Neural cell (in vitro differentiated cells): ENCODE data around the gene CACNA1I. TPM values are rescaled to one million over a fixed set of nuclear protein-coding genes. Genes with fewer than 3 reads are reported as not detected.

Source experiments
- H2AFZ ChIP-seq: fragments of 200-600, 300-800 bp; sonication (generic), shearing (Covaris generic); 2 replicates; pipeline ENCODE4 v1.6.0; 2014; ENCODE audit warnings: low read depth, mild to moderate bottlenecking, antibody characterized with exemption, low read length, moderate library complexity
- H3F3A ChIP-seq: fragments of 200-600 bp; shearing (Covaris generic); 2 replicates; pipeline ENCODE4 v1.6.1; 2016; ENCODE audit warnings: mild to moderate bottlenecking, moderate library complexity, mixed read lengths, antibody characterized with exemption, low read length; ENCODE audit not compliant: insufficient read depth, poor library complexity, severe bottlenecking
- H3K27ac ChIP-seq: fragments of 200-600, 300-800 bp; sonication (generic), shearing (Covaris generic); 2 replicates; pipeline ENCODE4 v1.5.1; 2014; ENCODE audit warnings: mild to moderate bottlenecking, low read length, moderate library complexity
- H3K27me3 ChIP-seq: fragments of 300-800, 200-600 bp; sonication (generic), shearing (Covaris generic); 2 replicates; pipeline ENCODE4 v1.6.0; 2014; ENCODE audit warnings: mild to moderate bottlenecking, low read depth, low read length, moderate library complexity; ENCODE audit not compliant: insufficient read depth
- H3K36me3 ChIP-seq: fragments of 300-800, 200-600 bp; sonication (generic), shearing (Covaris generic); 2 replicates; pipeline ENCODE4 v1.5.1; 2014; ENCODE audit warnings: mild to moderate bottlenecking, antibody characterized with exemption, low read length, moderate library complexity; ENCODE audit not compliant: insufficient read depth
- H3K4me2 ChIP-seq: fragments of 300-800, 200-600 bp; sonication (generic), shearing (Covaris generic); 2 replicates; pipeline ENCODE4 v1.6.0; 2014; ENCODE audit warnings: mild to moderate bottlenecking, low read length
- H3K4me3 ChIP-seq: fragments of 300-800, 200-600 bp; sonication (generic), shearing (Covaris generic); 2 replicates; pipeline ENCODE4 v1.5.1; 2014; ENCODE audit warnings: mild to moderate bottlenecking, low read length, moderate library complexity
- H3K79me2 ChIP-seq: fragments of 200-600 bp; shearing (Covaris generic); replicated peaks from 2 replicates; pipeline ENCODE4 v1.6.0; 2014; ENCODE audit warnings: mild to moderate bottlenecking, low read length, moderate library complexity; ENCODE audit not compliant: insufficient read depth
- H3K9ac ChIP-seq: fragments of 300-800, 200-600 bp; sonication (generic), shearing (Covaris generic); 2 replicates; pipeline ENCODE4 v1.6.1; 2016; ENCODE audit warnings: mild to moderate bottlenecking, low read length, mixed read lengths
- H3K9me2 ChIP-seq: fragments of 200-600 bp; shearing (Covaris generic); 2 replicates; pipeline ENCODE4 v1.6.1; 2016; ENCODE audit warnings: mild to moderate bottlenecking, low read length, mixed read lengths; ENCODE audit not compliant: insufficient read depth
- H3K9me3 ChIP-seq: fragments of 200-600, 300-800 bp; sonication (generic), shearing (Covaris generic); 2 replicates; pipeline ENCODE4 v1.6.1; 2016; ENCODE audit warnings: mild to moderate bottlenecking, mixed run types, low read length, moderate library complexity, mixed read lengths
- H4K20me1 ChIP-seq: fragments of 200-600 bp; shearing (Covaris generic); 2 replicates; pipeline ENCODE4 v1.6.1; 2016; ENCODE audit warnings: mild to moderate bottlenecking, mixed run types; ENCODE audit not compliant: insufficient read depth
- EP300 ChIP-seq: fragments of 450-650 bp; conservative IDR thresholded peaks from 2 replicates; pipeline ENCODE4 v1.6.1; 2014; ENCODE audit warnings: antibody characterized with exemption, mild to moderate bottlenecking, moderate library complexity; ENCODE audit not compliant: poor library complexity, severe bottlenecking
- EZH2 ChIP-seq: fragments of 200-600, 300-800 bp; shearing (Covaris generic), sonication (generic); IDR thresholded peaks from 2 replicates; pipeline ENCODE4 v1.6.1; 2014; ENCODE audit warnings: antibody characterized with exemption, low read length, borderline replicate concordance, mild to moderate bottlenecking; ENCODE audit not compliant: insufficient read depth, poor library complexity, severe bottlenecking
- MXI1 ChIP-seq: fragments of 450-650 bp; conservative IDR thresholded peaks from 2 replicates; pipeline ENCODE4 v1.6.1; 2014; ENCODE audit warnings: antibody characterized with exemption, mild to moderate bottlenecking; ENCODE audit not compliant: poor library complexity, severe bottlenecking
- POLR2AphosphoS5 ChIP-seq: IDR thresholded peaks from 2 replicates; pipeline ENCODE4 v1.6.1; 2012
- RAD21 ChIP-seq: fragments of 450-650 bp; conservative IDR thresholded peaks from 2 replicates; pipeline ENCODE4 v1.6.1; 2014; ENCODE audit warnings: antibody characterized with exemption, mild to moderate bottlenecking, moderate library complexity
- SMC3 ChIP-seq: fragments of 450-650 bp; conservative IDR thresholded peaks from 2 replicates; pipeline ENCODE4 v1.6.1; 2014; ENCODE audit warnings: antibody characterized with exemption, mild to moderate bottlenecking, moderate library complexity; ENCODE audit not compliant: poor library complexity
- TAF1 ChIP-seq: IDR thresholded peaks from 2 replicates; pipeline ENCODE4 v1.6.1; 2012; ENCODE audit warnings: low read depth
- polyA plus RNA-seq: library from polyadenylated mRNA; depleted of rRNA; stranded (reverse); fragments of >200 nt; gene quantifications from 2 replicates; pipeline ENCODE4 v1.2.3, GENCODE V29; 2014
- TF ChIP-seq, protein P1 (sequence below): IDR thresholded peaks from 2 replicates; pipeline ENCODE4 v1.6.1; 2012; ENCODE audit warnings: borderline replicate concordance
- TF ChIP-seq, protein P2 (sequence below): fragments of 450-650 bp; IDR thresholded peaks from 2 replicates; pipeline ENCODE4 v1.5.1; 2014; ENCODE audit warnings: antibody characterized with exemption, mild to moderate bottlenecking, moderate library complexity; ENCODE audit not compliant: poor library complexity, severe bottlenecking

Gene CACNA1I
- polyA plus RNA-seq, 1 donor from 2014 or later, result 1.9 TPM

DNA sequence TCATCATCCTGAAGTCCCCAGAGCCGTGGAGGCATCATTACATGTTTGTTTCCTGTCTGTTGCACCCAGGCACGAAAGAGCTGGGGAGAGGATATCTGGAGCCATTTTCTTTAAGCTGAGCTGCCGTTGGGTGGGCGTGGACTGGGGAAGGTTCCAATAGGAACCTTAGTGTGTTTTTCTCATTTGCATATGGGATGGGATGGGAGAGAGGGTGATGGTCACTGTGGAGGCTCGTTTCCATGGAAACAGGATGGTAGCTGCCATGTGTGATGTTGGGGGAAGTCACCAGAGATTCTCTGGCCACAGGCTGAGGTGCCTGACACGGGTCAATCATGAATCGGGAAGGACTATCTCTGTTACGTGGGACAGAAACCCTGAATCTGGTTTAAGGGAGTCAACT is 39.7 kb downstream of the CACNA1I start:
- Histone ChIP-seq H3K4me3 (no peak overlapping the region), H3K4me2 (no peak overlapping the region), H4K20me1 (no peaks in the 10 kb centered on the region), H3K27ac (no peak overlapping the region), H3K27me3 (no peaks in the 10 kb centered on the region), H3K36me3 (no peaks in the 10 kb centered on the region), H3K9me3 (no peaks in the 10 kb centered on the region), H2AFZ (no peak overlapping the region), H3F3A (no peaks in the 10 kb centered on the region), H3K9ac (no peak overlapping the region), H3K9me2 (no peaks in the 10 kb centered on the region), H3K79me2 (no peaks in the 10 kb centered on the region)
- TF ChIP-seq, protein P1, sequence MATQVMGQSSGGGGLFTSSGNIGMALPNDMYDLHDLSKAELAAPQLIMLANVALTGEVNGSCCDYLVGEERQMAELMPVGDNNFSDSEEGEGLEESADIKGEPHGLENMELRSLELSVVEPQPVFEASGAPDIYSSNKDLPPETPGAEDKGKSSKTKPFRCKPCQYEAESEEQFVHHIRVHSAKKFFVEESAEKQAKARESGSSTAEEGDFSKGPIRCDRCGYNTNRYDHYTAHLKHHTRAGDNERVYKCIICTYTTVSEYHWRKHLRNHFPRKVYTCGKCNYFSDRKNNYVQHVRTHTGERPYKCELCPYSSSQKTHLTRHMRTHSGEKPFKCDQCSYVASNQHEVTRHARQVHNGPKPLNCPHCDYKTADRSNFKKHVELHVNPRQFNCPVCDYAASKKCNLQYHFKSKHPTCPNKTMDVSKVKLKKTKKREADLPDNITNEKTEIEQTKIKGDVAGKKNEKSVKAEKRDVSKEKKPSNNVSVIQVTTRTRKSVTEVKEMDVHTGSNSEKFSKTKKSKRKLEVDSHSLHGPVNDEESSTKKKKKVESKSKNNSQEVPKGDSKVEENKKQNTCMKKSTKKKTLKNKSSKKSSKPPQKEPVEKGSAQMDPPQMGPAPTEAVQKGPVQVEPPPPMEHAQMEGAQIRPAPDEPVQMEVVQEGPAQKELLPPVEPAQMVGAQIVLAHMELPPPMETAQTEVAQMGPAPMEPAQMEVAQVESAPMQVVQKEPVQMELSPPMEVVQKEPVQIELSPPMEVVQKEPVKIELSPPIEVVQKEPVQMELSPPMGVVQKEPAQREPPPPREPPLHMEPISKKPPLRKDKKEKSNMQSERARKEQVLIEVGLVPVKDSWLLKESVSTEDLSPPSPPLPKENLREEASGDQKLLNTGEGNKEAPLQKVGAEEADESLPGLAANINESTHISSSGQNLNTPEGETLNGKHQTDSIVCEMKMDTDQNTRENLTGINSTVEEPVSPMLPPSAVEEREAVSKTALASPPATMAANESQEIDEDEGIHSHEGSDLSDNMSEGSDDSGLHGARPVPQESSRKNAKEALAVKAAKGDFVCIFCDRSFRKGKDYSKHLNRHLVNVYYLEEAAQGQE, result no peak

DNA sequence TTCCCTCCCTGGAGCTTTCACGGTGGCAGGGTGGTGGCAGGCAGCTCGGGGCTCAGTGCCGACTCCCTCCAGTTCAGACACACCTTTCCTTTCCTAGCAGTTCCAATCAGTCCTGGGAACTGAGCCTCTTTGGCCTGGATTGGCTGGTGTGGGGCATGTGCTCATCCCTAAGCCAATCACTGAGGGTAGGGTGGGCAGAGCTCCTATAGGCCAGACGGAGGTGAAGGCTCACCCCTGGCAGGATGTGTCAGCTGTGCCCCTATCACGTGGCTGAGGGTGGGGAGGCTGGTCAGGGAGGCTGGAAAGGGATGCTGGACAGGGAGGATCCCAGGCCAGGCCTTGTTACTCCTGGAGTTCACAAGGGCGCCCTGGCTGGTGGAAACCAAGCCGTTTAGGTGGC is 40.2 kb downstream of the CACNA1I start:
- no peaks in the 10 kb centered on the region for H3K9me2 ChIP-seq
- TF ChIP-seq EZH2, result no peak
- TF ChIP-seq, protein P2, sequence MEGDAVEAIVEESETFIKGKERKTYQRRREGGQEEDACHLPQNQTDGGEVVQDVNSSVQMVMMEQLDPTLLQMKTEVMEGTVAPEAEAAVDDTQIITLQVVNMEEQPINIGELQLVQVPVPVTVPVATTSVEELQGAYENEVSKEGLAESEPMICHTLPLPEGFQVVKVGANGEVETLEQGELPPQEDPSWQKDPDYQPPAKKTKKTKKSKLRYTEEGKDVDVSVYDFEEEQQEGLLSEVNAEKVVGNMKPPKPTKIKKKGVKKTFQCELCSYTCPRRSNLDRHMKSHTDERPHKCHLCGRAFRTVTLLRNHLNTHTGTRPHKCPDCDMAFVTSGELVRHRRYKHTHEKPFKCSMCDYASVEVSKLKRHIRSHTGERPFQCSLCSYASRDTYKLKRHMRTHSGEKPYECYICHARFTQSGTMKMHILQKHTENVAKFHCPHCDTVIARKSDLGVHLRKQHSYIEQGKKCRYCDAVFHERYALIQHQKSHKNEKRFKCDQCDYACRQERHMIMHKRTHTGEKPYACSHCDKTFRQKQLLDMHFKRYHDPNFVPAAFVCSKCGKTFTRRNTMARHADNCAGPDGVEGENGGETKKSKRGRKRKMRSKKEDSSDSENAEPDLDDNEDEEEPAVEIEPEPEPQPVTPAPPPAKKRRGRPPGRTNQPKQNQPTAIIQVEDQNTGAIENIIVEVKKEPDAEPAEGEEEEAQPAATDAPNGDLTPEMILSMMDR, result no peak
- TF ChIP-seq SMC3, result no peak
- TF ChIP-seq, protein P1, result no peak
- no peak for TF ChIP-seq MXI1
- no peak for TF ChIP-seq EP300
- TF ChIP-seq RAD21, result no peak
- no peak for TF ChIP-seq TAF1
- no peak for TF ChIP-seq POLR2AphosphoS5
- no peaks in the 10 kb centered on the region for H3K36me3 ChIP-seq
- no peaks in the 10 kb centered on the region for H3K79me2 ChIP-seq
- H4K20me1 ChIP-seq, result no peaks in the 10 kb centered on the region
- H3F3A ChIP-seq, result no peaks in the 10 kb centered on the region
- no peaks in the 10 kb centered on the region for H3K27me3 ChIP-seq
- no peak overlapping the region for H3K27ac ChIP-seq
- H3K9ac ChIP-seq, result no peak overlapping the region
- no peak overlapping the region for H3K4me3 ChIP-seq
- no peak overlapping the region for H3K4me2 ChIP-seq
- H2AFZ ChIP-seq, result no peak overlapping the region
- no peaks in the 10 kb centered on the region for H3K9me3 ChIP-seq
